Measurements from ENCODE around the gene SYNJ2.

SYNJ2 gene

GRCh38 chr6:158111987-158112386 lies 130.3 kb downstream of the SYNJ2 start:
- Histone ChIP-seq H3K4me3 (replicated peaks; ENCODE audit: low read depth, low read length) (no peak overlapping the region), H3K36me3 (ENCODE audit: control insufficient read depth, insufficient read depth, low read length) (no peaks in the 10 kb centered on the region), H3K27me3 (replicated peaks; ENCODE audit: control insufficient read depth, insufficient read depth, low read length) (no peaks in the 10 kb centered on the region)
- no peak for DNase-seq (ENCODE audit: extremely low read depth, insufficient read length)
- no peak for TF ChIP-seq CTCF (IDR thresholded peaks at IDR 0.05; ENCODE audit: insufficient read depth, low read length, poor library complexity, severe bottlenecking)

DNA sequence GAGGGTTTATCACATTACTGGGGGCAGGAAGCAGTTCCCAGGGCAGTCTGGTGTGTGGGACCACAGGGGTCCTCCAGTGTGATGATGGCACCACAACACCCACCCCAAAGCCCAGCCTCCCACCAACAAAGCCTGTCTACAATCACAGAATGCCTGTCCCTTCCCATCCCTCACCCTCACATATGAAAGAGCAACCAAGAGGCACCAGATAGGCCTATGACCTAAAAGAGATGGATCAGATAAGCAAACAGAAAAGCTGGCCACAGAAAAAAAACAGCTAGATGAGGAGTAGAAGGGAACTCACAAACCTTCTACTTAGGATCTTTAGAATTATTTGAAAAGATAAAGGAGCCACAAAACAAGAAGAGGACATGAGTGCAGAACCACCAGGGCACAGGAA lies 132.1 kb downstream of the SYNJ2 start:
- no peaks in the 10 kb centered on the region for H3K27me3 ChIP-seq (replicated peaks; ENCODE audit: control insufficient read depth, insufficient read depth, low read length)
- H3K4me3 ChIP-seq (replicated peaks; ENCODE audit: low read depth, low read length): no peak overlapping the region
- H3K36me3 ChIP-seq (ENCODE audit: control insufficient read depth, insufficient read depth, low read length): no peaks in the 10 kb centered on the region
- DNase-seq (ENCODE audit: extremely low read depth, insufficient read length): no peak
- TF ChIP-seq CTCF (IDR thresholded peaks at IDR 0.05; ENCODE audit: insufficient read depth, low read length, poor library complexity, severe bottlenecking): no peak

DNA sequence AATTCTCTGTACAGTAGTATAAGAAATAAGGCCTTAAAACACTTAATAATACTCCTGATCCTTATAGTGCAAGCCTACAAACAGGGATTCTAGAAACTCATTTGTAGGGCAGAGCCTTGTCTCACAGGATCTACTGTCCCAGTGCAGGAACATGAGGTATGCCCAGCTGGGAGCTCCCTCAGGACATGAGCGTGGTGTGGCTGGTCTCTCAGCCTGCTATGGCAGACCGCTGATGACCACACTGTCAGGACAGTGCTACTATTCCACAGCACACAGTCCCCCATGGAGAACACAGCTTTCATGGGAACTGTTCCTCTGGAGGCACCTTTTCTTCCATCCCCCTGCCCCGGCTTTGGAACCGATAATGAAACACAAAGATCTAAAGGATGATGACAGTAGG lies 133.4 kb downstream of the SYNJ2 start:
- H3K36me3 ChIP-seq (ENCODE audit: control insufficient read depth, insufficient read depth, low read length): no peaks in the 10 kb centered on the region
- no peak for TF ChIP-seq CTCF (IDR thresholded peaks at IDR 0.05; ENCODE audit: insufficient read depth, low read length, poor library complexity, severe bottlenecking)
- DNase-seq (ENCODE audit: extremely low read depth, insufficient read length): no peak

DNA sequence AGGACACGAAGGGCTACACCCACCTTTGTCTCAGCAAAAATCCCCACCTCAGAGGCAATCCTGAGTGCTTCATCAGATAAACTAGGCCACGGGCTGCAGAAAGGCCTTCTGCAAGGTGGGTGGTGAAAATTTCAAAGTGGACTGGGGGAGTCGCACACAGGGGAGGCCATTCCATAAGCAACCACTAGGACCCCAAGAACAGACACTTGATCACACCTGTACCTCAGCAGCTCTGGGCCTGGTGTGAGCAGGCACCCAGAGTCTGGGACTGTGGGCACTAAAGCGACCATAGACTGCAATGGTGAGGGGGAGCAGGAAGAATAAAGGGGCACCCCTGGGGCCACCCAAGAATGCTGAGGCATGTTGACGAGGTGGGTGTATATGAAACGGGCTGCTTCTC lies 133.8 kb downstream of the SYNJ2 start:
- H3K36me3 ChIP-seq (ENCODE audit: control insufficient read depth, insufficient read depth, low read length): no peaks in the 10 kb centered on the region
- no peaks in the 10 kb centered on the region for H3K27me3 ChIP-seq (replicated peaks; ENCODE audit: control insufficient read depth, insufficient read depth, low read length)
- no peak overlapping the region for H3K4me3 ChIP-seq (replicated peaks; ENCODE audit: low read depth, low read length)
- TF ChIP-seq CTCF (IDR thresholded peaks at IDR 0.05; ENCODE audit: insufficient read depth, low read length, poor library complexity, severe bottlenecking): no peak
- DNase-seq (ENCODE audit: extremely low read depth, insufficient read length): no peak

More for the DNA sequence above, 133.4 kb downstream of the SYNJ2 start:
- Histone ChIP-seq H3K4me3 (replicated peaks; ENCODE audit: low read depth, low read length) (no peak overlapping the region), H3K27me3 (replicated peaks; ENCODE audit: control insufficient read depth, insufficient read depth, low read length) (no peaks in the 10 kb centered on the region)

DNA sequence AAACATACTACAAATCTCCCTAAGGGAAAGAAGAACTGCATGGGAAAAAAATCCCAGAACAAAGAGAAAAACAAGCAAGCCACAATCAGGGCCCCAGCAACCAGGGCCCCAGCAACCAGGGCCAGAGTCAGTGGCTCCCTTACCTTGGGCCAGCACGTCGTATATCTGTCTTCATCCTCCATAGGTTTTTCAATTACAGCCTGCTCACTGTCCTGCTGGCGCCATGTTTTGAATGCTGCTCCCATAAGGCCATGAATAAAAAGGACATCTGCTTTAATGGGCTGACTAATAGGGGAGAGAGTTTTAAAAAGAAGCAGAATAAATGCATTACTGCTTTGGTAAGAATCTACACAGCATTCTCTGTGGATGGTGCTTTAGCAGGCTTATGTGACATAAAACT lies 137.2 kb downstream of the SYNJ2 start:
- H3K36me3 ChIP-seq (ENCODE audit: control insufficient read depth, insufficient read depth, low read length): no peaks in the 10 kb centered on the region
- TF ChIP-seq CTCF (IDR thresholded peaks at IDR 0.05; ENCODE audit: insufficient read depth, low read length, poor library complexity, severe bottlenecking): no peak

GRCh38 chr6:158121335-158121734 lies 139.7 kb downstream of the SYNJ2 start:
- DNase-seq (ENCODE audit: extremely low read depth, insufficient read length): no peak
- H3K27me3 ChIP-seq (replicated peaks; ENCODE audit: control insufficient read depth, insufficient read depth, low read length): no peaks in the 10 kb centered on the region

More for the DNA sequence above, 137.2 kb downstream of the SYNJ2 start:
- no peak overlapping the region for H3K4me3 ChIP-seq (replicated peaks; ENCODE audit: low read depth, low read length)
- no peak for DNase-seq (ENCODE audit: extremely low read depth, insufficient read length)
- no peaks in the 10 kb centered on the region for H3K27me3 ChIP-seq (replicated peaks; ENCODE audit: control insufficient read depth, insufficient read depth, low read length)

More at GRCh38 chr6:158121335-158121734, 139.7 kb downstream of the SYNJ2 start:
- Histone ChIP-seq H3K4me3 (replicated peaks; ENCODE audit: low read depth, low read length) (no peak overlapping the region), H3K36me3 (ENCODE audit: control insufficient read depth, insufficient read depth, low read length) (no peaks in the 10 kb centered on the region)
- TF ChIP-seq CTCF (IDR thresholded peaks at IDR 0.05; ENCODE audit: insufficient read depth, low read length, poor library complexity, severe bottlenecking): no peak

Measured in GM06990 (cell line).